Keratinocyte (primary cell): ENCODE data around the gene TNS3. TPM values are rescaled to one million over a fixed set of nuclear protein-coding genes. Genes with fewer than 3 reads are reported as not detected.
A peak's percentile ranks its signal among the peaks of the same experiment; 100 is the strongest.

Experiments
- DNase-seq: peaks from one replicate; pipeline ENCODE4 v3.0.0-alpha.2; 2011; ENCODE audit warnings: low read depth, missing footprints, low spot score
- FAIRE-seq: peaks from 2 replicates; lab custom pipeline; 2011; peaks lifted over from hg19 to GRCh38; lab: Jason Lieb, UNC
- H2AFZ ChIP-seq: 2 replicates; pipeline ENCODE4 v1.6.0; 2012; ENCODE audit warnings: low read length, control low read depth, inconsistent platforms; ENCODE audit not compliant: control insufficient read depth
- H3K27ac ChIP-seq: 2 replicates; pipeline ENCODE4 v1.5.1; 2011; ENCODE audit warnings: low read length; ENCODE audit not compliant: control insufficient read depth, insufficient read depth
- H3K27me3 ChIP-seq: 3 replicates; pipeline ENCODE4 v1.6.0; 2011; ENCODE audit warnings: low read length; ENCODE audit not compliant: control insufficient read depth, insufficient read depth; ENCODE audit errors: extremely low read depth
- H3K36me3 ChIP-seq, 2 experiments: 2 replicates in 1 of 2; 3 replicates in 1 of 2; pipeline ENCODE4 v1.5.1; 2011; ENCODE audit warnings: low read length in 2 of 2, mild to moderate bottlenecking in 1 of 2; ENCODE audit not compliant: control insufficient read depth in 2 of 2, insufficient read depth in 2 of 2; ENCODE audit errors: extremely low read depth in 1 of 2
- H3K4me1 ChIP-seq: 3 replicates; pipeline ENCODE4 v1.5.1; 2011; ENCODE audit warnings: low read length; ENCODE audit not compliant: control insufficient read depth, insufficient read depth; ENCODE audit errors: extremely low read depth
- H3K4me2 ChIP-seq: 3 replicates; pipeline ENCODE4 v1.6.0; 2011; ENCODE audit warnings: low read depth, low read length; ENCODE audit not compliant: control insufficient read depth, insufficient read depth; ENCODE audit errors: extremely low read depth
- H3K4me3 ChIP-seq, 3 experiments: fragments of 200-600 bp in 1 of 3; sonication (generic) in 1 of 3; 2 replicates in 2 of 3; 3 replicates in 1 of 3; pipeline ENCODE4 v1.5.1; 2011 to 2016; ENCODE audit warnings: low read length in 3 of 3, mild to moderate bottlenecking in 3 of 3, control low read depth in 2 of 3, inconsistent platforms in 1 of 3, low read depth in 1 of 3, mixed read lengths in 1 of 3, mixed run types in 1 of 3, moderate library complexity in 1 of 3; ENCODE audit not compliant: control insufficient read depth in 2 of 3, insufficient read depth in 2 of 3; ENCODE audit errors: extremely low read depth in 1 of 3
- H3K79me2 ChIP-seq: 2 replicates; pipeline ENCODE4 v1.6.0; 2012; ENCODE audit warnings: low read length; ENCODE audit not compliant: control insufficient read depth, insufficient read depth
- H3K9ac ChIP-seq: 3 replicates; pipeline ENCODE4 v1.6.0; 2011; ENCODE audit warnings: low read length; ENCODE audit not compliant: control insufficient read depth, insufficient read depth; ENCODE audit errors: extremely low read depth
- H3K9me1 ChIP-seq: 3 replicates; pipeline ENCODE4 v1.6.0; 2011; ENCODE audit warnings: low read length; ENCODE audit not compliant: control insufficient read depth, insufficient read depth; ENCODE audit errors: extremely low read depth
- H3K9me3 ChIP-seq: 2 replicates; pipeline ENCODE4 v1.5.1; 2012; ENCODE audit warnings: low read depth, low read length; ENCODE audit not compliant: control insufficient read depth
- H4K20me1 ChIP-seq: 3 replicates; pipeline ENCODE4 v1.6.0; 2011; ENCODE audit warnings: low read length; ENCODE audit not compliant: control insufficient read depth, insufficient read depth; ENCODE audit errors: extremely low read depth
- CTCF ChIP-seq, 3 experiments: IDR thresholded peaks in 1 of 3; conservative IDR thresholded peaks in 1 of 3; optimal IDR thresholded peaks in 1 of 3; 2 replicates in 2 of 3; 3 replicates in 1 of 3; pipeline versions ENCODE3 to v1.5.1; 2011; ENCODE audit warnings: low read length in 3 of 3, mild to moderate bottlenecking in 3 of 3, moderate library complexity in 2 of 3, control low read depth in 1 of 3, inconsistent platforms in 1 of 3; ENCODE audit not compliant: insufficient read depth in 2 of 3; ENCODE audit errors: extremely low read depth in 1 of 3
- EZH2 ChIP-seq: IDR thresholded peaks from one replicate; pipeline ENCODE4 v1.6.1; 2012; ENCODE audit warnings: inconsistent platforms, mild to moderate bottlenecking, low read length, moderate library complexity
- dilution Hi-C: fragments of 300-500 bp; cut with MboI; formaldehyde crosslinking; loops from one replicate; pipeline ENCODE4 v1.7.0; 2020; ENCODE audit warnings: low sequenced_read_pairs; ENCODE audit not compliant: extremely low pct_ligation_motif_present
- polyA plus RNA-seq, 5 experiments: library from polyadenylated mRNA; depleted of rRNA in 3 of 5; stranded (reverse) in 3 of 5; stranded (forward) in 1 of 5; unstranded in 1 of 5; fragments of >200 nt; gene quantifications; 1 replicate in 1 of 5; 2 replicates in 3 of 5; 3 replicates in 1 of 5; pipeline versions ENCODE4 v1.2.1 to v1.2.3, GENCODE V29; 2011 to 2012; ENCODE audit warnings: missing spikeins in 2 of 5, low read depth in 1 of 5, low replicate concordance in 1 of 5

The TNS3 gene
- polyA plus RNA-seq, 1 donor (not counting 4 experiments of a cell fraction or from before 2014, with no cell fraction given), result 3.9 TPM

DNA sequence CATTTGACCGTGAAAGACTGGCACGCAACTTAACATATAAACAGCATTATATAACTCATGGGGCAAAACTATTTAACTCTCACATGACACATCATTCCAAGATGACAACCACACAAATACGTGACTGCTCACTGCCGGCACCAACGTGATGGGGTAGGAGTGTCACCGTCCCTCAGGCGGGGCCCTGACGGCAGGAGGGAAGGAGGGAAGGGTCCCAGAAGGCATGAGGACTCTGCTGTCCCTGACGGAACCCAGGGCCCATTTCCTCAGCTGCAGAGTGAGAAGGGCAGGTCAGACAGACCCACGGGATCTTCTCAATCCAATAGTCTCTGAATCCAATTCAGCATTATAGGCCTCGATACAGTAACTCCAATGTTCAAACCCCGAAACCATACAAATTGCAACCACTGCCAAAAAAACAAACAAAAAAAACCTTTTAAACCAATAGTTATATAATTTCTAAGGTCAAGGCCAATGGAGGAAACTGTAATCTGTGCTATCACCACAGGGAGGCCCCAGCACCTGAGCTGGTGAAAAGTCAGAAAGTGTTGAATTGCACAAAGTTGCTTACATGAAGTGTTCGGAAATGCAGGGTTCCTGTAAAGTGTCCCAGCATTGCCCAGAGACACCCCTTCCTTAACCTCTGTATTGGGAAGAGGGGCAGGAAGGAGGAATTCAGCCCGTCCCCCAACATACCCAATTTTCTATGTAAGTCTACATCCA is 137.4 kb downstream of the TNS3 start:
- H4K20me1 ChIP-seq, result no peaks in the 10 kb centered on the region
- no peak for TF ChIP-seq EZH2
- peak; percentile 52 to 61 (median 60) for TF ChIP-seq CTCF (optimal IDR thresholded peaks at IDR 0.05 in 1 of 3, IDR thresholded peaks at IDR 0.05 in 1 of 3, conservative IDR thresholded peaks at IDR 0.05 in 1 of 3; ENCODE audit: extremely low read depth in 1 of 3, insufficient read depth in 2 of 3, low read length in 3 of 3)
- no peaks in the 10 kb centered on the region for H3K27me3 ChIP-seq
- H3K9me1 ChIP-seq, result no peaks in the 10 kb centered on the region
- dilution Hi-C loops, result loop anchor here (25.0 kb wide), 1 partner anchor 93 kb away; no protein-coding TSS in a partner anchor
- no peak overlapping the region for H2AFZ ChIP-seq
- H3K79me2 ChIP-seq, result no peaks in the 10 kb centered on the region
- H3K27ac ChIP-seq, result no peak overlapping the region
- H3K9me3 ChIP-seq, result no peaks in the 10 kb centered on the region
- DNase-seq, result no peak
- H3K4me3 ChIP-seq, result no peak overlapping the region
- no peaks in the 10 kb centered on the region for H3K36me3 ChIP-seq
- FAIRE-seq, result no peak
- H3K9ac ChIP-seq, result no peak overlapping the region
- H3K4me1 ChIP-seq, result no peaks in the 10 kb centered on the region
- no peak overlapping the region for H3K4me2 ChIP-seq

GRCh38 chr7:47443049-47443448 is 138.9 kb downstream of the TNS3 start:
- no peaks in the 10 kb centered on the region for H3K9me3 ChIP-seq
- no peak overlapping the region for H3K9ac ChIP-seq
- H3K4me3 ChIP-seq, result no peak overlapping the region
- no peak overlapping the region for H2AFZ ChIP-seq
- no peaks in the 10 kb centered on the region for H3K9me1 ChIP-seq
- H3K79me2 ChIP-seq, result no peaks in the 10 kb centered on the region
- FAIRE-seq (no peak), DNase-seq (no peak)
- H4K20me1 ChIP-seq, result no peaks in the 10 kb centered on the region
- H3K4me2 ChIP-seq, result no peak overlapping the region
- H3K27me3 ChIP-seq, result no peaks in the 10 kb centered on the region
- dilution Hi-C loops, result loop anchor here (25.0 kb wide), 1 partner anchor 94 kb away; no protein-coding TSS in a partner anchor
- no peak overlapping the region for H3K27ac ChIP-seq
- no peak for TF ChIP-seq EZH2
- no peak for TF ChIP-seq CTCF (optimal IDR thresholded peaks at IDR 0.05 in 1 of 3, IDR thresholded peaks at IDR 0.05 in 1 of 3, conservative IDR thresholded peaks at IDR 0.05 in 1 of 3; ENCODE audit: extremely low read depth in 1 of 3, insufficient read depth in 2 of 3, low read length in 3 of 3)
- H3K36me3 ChIP-seq, result no peaks in the 10 kb centered on the region
- no peaks in the 10 kb centered on the region for H3K4me1 ChIP-seq
